Thyroid gland (tissue), 4 donors: ENCODE results near the gene DPP3.

Source experiments
- CTCF ChIP-seq, 6 experiments: fragments of 200-600 bp in 3 of 6; fragments of 450-650 bp in 3 of 6; sonication (generic) in 3 of 6; IDR thresholded peaks; one replicate each; pipeline ENCODE4 v1.5.1; 2016 to 2019; ENCODE audit warnings: antibody characterized with exemption in 6 of 6, mild to moderate bottlenecking in 2 of 6, inconsistent platforms in 1 of 6, moderate library complexity in 1 of 6
- POLR2A ChIP-seq, 2 donors: fragments of 450-650 bp; IDR thresholded peaks; one replicate each; pipeline ENCODE4 v1.6.1; 2017; ENCODE audit warnings: antibody characterized with exemption in 2 of 2, mild to moderate bottlenecking in 2 of 2, moderate library complexity in 1 of 2

GRCh38 chr11:66548774-66549630 is 68.8 kb downstream of the DPP3 start:
- no peak for TF ChIP-seq CTCF (IDR thresholded peaks at IDR 0.05)
- no peak for TF ChIP-seq POLR2A (IDR thresholded peaks at IDR 0.05)
